NCI-H2196 treated with DMSO at 0.1 percent for 48 hours (cell line): ENCODE results near the gene ARMC9.
"Not testable (repeated sequence)": the region's sequence is repeated elsewhere in the genome, so short reads cannot be mapped to it uniquely, and the experiment has no call there.

Experiments
- DNase-seq: peaks from one replicate; lab custom pipeline; 2025; ENCODE audit not compliant: unreplicated experiment; lab: John Stamatoyannopoulos, UW

ARMC9 gene

DNA sequence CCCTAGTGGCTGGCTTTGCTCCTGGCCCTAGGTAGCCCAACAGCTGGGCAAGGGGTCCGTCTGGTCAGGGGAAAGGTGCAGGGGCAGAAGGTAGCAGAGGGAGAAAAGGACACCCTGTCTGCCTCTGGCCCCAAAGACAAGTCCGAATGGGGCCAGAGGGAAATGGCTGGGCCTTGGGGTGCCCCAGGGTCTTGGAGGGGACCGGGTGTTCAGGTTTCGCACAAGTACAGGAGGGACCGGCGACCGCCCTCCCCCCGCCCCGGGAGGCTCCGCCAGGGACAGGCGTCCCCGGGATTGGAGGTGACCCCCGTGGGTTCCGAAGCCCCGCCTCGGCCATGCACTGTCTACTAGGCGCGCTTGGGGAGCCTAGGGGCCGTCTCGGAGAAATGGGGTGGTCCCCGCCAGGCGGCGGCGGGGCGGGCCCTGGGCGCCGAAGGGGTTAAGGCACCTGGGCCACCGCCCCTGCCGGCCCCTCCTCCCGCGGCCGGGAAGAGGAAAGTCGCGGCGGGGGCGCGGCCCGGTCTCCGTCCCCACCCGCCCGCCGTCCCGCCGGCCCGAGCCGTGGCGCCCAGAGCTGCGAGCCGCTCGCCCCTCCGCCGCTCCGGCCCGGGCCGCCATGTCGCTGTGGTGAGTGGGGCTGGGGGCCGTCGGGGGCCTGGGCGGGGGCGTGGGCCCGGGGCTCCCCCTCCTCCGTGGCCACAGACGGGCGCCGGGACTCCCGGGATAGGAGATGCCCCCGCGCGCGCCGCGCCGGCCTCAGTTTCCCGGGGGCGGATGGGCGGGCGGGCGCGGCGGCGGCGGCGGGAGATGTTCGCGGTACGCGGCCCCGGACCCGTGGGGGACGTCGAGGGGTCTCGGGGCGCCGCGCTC, 197.0 kb downstream of the ARMC9 start, which contains the start of gene B3GNT7:
Gene B3GNT7, plus strand, starts transcription at position 523 of the 870 bp plus-strand sequence. Its CDS starts 94 bp downstream, at position 617.
- DNase-seq: no peak

DNA sequence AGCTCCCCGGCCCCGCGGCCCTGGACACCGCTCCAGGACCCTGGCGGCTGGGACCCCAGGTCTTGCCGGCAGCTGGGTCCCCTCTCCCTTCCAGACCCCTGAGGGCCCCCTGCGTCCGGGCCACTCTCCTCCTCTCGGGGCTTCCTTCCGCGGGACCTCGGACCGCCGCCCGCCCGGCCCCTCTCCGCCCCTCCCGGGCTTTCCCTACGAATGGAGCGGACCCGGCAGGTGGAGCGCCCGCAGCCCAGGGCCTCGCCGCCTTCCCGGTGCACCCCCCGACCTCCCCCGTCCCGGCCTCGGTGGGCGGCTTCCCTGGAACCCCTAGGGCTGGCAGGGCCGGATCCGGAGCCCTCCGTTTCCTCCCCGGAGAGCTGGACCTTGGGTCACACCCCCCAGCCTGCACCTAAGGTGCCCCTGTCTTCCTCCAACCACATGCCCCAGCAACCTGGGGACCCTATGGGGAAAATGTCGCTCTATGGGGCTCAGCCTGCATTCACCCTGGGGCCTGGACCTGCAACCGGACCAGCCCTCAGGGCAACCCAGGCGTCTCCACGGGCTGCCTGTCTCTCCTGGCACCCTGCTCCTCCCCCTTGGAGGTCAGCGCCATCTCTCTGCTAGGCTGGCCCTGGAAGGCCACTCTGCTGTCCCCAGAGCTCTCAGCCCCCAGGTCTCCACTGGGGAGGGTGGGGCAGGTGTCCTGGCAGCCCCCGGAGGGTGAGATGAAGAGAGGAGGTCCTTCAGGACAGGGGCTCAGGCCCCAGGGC, 197.8 kb downstream of the ARMC9 start:
- no peak for DNase-seq

DNA sequence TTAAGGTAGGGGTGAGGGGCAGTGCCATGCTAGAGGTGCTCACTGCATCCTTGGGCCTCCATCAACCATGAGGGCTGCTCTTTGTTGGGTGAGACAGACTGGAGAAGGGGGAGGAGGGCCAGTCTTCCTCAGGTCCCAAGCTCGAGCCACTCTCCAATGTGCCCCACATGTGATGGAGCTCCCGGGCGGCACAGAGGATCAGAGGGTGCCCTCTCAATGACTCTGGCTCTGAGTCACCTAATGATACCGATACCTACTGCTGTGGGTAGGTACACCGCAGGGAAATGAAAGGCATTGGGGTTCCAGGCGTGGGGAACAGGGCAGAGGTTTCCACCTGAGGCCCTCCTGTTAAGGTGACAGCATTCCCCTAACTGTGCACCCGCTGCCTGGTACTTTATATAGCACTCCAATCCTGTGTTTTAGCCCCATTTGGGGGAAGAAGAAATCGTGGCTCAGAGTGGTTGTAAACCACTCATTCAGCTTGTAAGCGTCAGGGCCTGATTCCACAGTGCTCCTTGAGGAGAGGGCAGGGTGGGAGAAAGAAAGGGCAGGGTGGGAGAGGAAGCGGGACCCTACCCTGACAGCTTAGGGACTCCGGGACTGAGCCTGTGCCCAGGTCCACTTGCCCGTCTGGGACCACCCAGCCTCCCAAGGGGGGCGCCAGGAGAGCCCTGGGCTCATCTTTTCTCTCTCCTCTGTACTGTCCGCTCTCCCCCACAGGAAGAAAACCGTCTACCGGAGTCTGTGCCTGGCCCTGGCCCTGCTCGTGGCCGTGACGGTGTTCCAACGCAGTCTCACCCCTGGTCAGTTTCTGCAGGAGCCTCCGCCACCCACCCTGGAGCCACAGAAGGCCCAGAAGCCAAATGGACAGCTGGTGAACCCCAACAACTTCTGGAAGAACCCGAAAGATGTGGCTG, 198.8 kb downstream of the ARMC9 start:
- DNase-seq: no peak

DNA sequence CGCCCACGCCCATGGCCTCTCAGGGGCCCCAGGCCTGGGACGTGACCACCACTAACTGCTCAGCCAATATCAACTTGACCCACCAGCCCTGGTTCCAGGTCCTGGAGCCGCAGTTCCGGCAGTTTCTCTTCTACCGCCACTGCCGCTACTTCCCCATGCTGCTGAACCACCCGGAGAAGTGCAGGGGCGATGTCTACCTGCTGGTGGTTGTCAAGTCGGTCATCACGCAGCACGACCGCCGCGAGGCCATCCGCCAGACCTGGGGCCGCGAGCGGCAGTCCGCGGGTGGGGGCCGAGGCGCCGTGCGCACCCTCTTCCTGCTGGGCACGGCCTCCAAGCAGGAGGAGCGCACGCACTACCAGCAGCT, 199.5 kb downstream of the ARMC9 start:
- DNase-seq: no peak

DNA sequence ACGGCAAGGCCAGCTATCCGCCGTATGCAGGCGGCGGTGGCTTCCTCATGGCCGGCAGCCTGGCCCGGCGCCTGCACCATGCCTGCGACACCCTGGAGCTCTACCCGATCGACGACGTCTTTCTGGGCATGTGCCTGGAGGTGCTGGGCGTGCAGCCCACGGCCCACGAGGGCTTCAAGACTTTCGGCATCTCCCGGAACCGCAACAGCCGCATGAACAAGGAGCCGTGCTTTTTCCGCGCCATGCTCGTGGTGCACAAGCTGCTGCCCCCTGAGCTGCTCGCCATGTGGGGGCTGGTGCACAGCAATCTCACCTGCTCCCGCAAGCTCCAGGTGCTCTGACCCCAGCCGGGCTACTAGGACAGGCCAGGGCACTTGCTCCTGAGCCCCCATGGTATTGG, 200.2 kb downstream of the ARMC9 start:
- DNase-seq: no peak

DNA sequence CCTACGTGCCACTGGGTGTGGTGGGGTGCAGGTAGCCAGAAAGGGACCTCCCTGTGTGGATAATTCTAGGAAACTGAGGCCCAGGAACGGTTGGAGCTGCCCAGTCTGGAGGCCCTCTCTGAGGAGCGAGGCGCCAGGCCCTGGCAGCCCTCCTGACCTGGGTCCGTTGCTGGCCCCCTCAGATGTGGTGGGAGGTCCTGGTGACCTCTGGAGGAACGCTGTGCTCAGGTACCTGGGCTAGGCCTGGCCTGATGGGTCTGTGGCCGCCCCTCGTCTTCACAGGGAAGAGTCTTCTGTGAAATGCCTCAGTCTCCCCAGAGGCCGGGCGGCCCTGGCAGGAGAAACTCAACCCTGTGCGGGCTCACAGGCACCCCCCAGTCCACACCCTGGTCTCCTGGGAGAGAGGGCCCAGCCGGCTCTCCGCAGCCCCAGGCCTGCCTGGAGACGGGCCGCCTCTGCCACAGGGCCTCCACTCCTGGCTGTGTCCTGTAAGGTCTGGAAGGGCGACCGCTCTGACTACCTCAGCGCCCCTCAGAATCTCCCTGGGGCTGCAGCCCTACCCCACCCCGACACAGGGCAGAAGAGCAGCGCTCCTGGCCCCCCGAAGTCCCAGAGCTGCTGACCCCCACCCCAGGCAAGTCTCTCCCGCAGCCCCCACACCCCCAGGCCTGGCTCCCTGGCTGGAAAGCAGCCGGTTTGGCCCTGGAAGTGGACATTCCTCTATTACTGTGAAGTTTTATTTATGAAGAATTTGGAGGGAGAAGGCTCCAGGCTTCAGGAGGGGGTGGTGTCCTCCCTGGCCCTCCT, 200.8 kb downstream of the ARMC9 start:
- DNase-seq: no peak

DNA sequence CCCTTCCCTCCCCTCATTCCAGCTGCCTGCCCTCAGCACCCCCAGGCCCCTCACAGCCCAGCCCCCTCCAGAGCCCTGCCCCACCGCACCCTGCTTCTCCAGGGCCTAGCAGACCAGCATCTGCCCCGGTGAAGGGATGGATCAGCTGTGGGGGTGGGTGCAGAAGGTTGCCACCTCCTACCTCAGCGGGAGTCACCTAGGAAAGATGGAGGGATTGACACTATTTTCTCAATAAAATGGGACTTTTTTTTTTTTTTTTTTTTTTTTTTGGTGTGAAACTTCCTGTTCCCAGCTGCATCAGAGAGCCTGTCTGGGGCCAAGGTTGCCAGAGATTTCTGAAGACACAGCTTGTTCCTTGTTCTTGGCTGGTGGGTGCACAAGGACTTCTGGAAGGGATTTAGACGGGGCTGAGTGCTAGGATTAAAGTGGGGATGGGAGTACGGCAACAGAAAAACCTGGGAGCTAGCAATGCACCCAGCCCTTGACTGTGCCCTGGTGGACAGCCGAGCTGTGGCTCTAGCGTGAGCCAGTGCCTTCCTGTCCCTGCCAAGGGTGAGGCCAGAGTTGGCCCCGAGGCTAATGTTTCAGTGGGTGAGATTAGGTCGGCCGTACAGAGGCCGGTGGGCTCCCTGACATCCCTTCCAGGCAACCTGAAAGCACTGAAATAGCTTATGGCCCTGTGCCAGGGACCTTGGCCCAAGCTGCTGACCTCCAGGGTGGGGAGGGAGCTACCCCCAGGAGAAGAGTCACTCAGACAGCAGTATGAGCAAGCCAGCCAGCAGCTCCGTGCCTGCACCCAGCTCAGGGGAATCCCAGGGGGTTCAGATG, 201.6 kb downstream of the ARMC9 start:
- peak; percentile 31 for DNase-seq

DNA sequence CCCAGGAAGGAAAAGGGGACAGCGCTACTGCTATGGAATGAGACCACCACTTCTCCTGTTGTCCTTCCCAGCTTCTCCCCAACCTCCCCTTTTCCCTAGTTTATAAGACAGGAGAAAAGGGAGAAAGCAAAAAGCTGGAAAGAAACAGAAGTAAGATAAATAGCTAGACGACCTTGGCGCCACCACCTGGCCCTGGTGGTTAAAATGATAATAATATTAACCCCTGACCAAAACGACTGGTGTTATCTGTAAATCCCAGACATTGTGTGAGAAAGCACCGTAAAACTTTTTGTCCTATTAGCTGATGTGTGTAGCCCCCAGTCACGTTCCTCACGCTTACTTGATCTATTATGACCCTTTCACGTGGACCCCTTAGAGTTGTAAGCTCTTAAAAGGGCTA, 202.2 kb downstream of the ARMC9 start:
- not testable (repeated sequence) for DNase-seq

DNA sequence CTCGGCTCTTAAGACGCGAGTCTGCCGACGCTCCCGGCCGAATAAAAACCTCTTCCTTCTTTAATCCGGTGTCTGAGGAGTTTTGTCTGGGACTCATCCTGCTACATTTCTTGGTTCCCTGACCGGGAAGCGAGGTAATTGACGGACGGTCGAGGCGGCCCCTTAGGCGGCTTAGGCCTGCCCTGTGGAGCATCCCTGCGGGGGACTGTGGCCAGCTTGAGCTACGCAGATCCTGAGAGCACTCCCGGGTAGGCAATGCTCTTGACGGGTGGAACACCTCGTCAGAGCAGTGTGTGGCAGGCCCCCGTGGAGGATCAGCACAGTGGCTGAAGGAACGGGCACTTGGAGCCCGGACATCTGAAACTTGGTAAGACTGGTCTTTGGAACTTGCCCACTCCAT, 202.7 kb downstream of the ARMC9 start:
- not testable (repeated sequence) for DNase-seq

DNA sequence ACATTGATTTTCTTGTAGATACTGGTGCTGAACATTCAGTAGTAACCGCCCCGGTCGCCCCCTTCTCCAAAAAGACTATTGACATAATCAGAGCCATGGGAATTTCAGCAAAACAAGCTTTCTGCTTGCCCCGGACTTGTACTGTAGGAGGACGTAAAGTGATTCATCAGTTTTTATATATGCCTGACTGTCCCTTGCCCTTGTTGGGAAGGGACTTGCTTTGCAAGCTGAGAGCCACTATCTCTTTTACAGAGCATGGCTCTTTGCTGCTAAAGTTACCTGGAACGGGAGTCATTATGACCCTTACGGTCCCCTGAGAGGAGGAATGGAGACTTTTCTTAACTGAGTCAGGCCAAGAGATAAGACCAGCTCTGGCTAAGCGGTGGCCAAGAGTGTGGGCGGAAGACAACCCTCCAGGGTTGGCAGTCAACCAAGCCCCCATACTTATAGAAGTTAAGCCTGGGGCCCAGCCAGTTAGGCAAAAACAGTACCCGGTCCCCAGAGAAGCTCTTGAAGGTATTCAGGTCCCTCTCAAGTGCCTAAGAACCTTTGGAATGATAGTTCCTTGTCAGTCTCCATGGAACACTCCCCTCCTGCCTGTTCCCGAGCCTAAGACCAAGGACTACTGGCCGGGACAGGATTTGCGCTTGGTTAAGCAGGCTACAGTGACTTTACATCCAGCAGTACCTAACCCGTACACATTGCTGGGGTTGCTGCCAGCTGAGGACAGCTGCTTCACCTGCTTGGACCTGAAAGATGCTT, 205.2 kb downstream of the ARMC9 start:
- DNase-seq: peak; percentile 29

DNA sequence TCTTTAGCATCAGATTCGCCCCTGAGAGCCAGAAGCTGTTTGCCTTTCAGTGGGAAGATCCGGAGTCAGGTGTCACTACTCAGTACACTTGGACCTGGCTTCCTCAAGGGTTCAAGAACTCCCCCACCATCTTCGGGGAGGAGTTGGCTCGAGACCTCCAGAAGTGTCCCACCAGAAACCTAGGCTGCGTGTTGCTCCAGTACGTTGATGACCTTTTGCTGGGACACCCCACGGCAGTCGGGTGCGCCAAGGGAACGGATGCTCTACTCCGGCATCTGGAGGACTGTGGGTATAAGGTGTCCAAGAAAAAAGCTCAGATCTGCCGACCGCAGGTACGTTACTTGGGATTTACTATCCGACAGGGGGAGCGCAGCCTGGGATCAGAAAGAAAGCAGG, 205.8 kb downstream of the ARMC9 start:
- not testable (repeated sequence) for DNase-seq

DNA sequence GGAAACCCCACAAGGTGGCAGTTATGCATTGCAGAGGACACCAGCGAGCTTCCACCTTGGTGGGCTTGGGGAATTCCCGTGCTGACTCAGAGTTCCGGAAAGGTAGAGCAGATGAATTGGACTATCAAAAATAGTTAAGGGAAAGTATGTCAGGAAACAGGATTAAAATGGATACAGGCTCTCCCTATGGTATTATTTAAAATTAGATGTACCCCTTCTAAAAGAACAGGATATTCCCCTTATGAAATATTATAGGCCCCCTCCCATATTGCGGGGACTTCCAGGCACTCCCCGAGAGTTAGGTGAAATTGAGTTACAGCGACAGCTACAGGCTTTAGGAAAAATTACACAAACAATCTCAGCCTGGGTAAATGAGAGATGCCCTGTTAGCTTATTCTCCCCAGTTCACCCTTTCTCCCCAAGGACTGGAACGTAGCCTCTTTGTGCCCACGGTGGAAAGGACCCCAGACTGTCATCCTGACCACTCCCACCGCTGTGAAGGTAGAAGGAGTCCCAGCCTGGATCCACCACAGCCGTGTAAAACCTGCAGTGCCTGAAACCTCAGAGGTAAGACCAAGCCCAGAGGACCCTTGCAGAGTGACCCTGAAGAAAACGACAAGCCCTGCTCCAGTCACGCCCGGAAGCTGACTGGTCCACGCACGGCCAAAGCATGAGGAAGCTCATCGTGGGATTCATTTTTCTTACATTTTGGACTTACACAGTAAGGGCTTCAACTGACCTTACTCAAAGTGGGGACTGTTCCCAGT, 207.4 kb downstream of the ARMC9 start:
- DNase-seq: not testable (repeated sequence)

DNA sequence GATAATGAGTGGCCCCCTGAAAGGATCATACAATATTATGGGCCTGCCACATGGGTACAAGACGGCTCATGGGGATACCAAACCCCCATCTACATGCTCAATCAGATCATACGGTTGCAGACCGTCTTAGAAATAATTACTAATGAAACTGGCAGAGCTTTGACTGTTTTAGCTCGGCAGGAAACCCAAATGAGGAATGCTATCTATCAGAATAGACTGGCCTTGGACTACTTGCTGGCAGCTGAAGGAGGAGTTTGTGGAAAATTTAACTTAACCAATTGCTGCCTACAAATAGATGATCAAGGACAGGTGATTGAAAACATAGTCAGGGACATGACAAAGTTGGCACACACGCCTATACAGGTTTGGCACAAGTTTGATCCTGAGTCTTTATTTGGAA, 209.3 kb downstream of the ARMC9 start:
- not testable (repeated sequence) for DNase-seq

DNA sequence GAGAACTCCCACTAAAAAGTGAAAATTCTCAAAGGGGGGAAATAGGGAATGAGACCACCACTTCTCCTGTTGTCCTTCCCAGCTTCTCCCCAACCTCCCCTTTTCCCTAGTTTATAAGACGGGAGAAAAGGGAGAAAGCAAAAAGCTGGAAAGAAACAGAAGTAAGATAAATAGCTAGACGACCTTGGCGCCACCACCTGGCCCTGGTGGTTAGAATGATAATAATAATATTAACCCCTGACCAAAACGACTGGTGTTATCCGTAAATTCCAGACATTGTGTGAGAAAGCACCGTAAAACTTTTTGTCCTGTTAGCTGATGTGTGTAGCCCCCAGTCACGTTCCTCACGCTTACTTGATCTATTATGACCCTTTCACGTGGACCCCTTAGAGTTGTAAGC, 209.9 kb downstream of the ARMC9 start:
- DNase-seq: not testable (repeated sequence)

DNA sequence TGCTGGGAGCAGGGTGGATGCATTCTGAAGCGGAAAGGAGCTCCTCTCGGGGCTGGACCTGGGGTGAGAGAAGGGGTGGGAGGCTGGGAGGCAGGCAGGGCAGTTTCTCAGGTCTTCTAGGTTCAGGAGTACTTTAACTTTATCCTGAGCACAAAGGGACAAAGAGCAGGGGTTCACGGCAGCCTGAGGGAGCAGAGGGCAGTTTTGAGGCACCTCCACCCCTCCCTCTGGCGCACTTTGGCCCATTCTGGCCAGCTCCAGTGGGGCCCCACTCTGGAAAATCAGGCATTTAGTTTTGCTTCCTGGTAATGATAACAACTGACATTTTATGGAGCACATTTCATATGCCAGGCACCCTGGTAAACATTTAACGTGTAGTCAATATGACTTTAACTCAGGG, 211.3 kb downstream of the ARMC9 start:
- DNase-seq: no peak

DNA sequence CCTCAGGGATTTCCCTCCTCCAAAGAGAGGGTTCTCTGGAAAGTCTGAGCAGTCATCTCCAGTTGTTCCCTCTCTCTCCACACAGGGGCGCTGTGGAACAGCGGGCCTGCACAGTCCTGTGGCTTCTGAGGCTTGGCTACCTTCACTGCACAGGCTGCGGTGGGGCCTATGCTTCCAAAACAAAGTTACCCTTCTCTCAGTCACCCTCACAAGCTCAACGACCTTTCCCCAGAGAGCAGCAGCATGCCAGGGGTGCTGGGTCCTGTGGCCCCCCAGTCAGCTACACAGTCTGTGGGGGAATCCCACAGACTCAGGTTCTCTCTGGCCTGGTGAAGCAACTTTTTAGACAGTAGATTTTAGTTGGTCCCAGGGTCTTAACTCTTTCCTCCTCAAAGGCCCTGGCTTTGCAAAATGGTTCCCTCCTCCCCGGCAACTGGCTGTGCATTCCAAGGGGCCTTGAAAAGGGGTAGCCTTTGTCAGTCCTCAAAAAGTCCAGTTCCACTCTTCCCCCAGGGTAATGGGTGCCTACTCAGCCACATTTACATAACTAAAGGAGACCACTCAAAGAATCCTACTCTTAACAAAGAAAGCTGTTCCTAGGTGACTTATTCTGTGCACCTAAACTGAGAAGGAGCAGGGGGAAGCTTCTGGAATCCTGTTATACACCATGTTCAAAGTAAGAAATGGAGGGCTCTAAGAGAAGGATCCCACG, 212.0 kb downstream of the ARMC9 start:
- no peak for DNase-seq

DNA sequence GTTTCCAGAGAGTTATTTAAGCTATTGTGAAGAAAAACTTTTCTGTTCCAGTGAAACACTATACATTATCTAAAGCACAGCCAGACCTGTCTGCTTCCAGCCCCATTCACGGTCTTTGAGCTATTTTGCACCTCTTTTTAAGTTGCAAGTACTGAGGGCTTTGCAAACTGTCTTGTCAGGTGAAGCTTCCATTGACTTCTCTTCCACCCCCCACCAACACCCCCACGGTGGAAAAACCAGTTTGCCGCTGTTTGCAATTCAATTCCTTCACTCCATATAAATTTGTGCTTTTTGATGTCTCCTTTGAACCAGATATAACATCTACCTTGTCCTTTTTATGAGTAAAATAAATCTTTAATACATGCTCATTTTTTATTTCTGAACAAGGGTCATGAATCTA, 212.8 kb downstream of the ARMC9 start:
- no peak for DNase-seq
